GM12865 (cell line): Measurements from ENCODE around the gene FAM174C.

ENCODE experiments used
- DNase-seq: peaks from one replicate; pipeline ENCODE4 v3.0.0; 2010; ENCODE audit warnings: low read depth
- H3K4me3 ChIP-seq: 2 replicates; pipeline ENCODE4 v1.5.1; 2011; ENCODE audit warnings: mild to moderate bottlenecking, low read depth, low read length, control low read depth
- TF ChIP-seq, protein P1 (sequence below): IDR thresholded peaks from 2 replicates; pipeline ENCODE4 v1.5.1; 2011; ENCODE audit warnings: low read length, control low read depth, low read depth, inconsistent platforms; ENCODE audit not compliant: insufficient read depth; ENCODE audit errors: missing control alignments

FAM174C gene

DNA sequence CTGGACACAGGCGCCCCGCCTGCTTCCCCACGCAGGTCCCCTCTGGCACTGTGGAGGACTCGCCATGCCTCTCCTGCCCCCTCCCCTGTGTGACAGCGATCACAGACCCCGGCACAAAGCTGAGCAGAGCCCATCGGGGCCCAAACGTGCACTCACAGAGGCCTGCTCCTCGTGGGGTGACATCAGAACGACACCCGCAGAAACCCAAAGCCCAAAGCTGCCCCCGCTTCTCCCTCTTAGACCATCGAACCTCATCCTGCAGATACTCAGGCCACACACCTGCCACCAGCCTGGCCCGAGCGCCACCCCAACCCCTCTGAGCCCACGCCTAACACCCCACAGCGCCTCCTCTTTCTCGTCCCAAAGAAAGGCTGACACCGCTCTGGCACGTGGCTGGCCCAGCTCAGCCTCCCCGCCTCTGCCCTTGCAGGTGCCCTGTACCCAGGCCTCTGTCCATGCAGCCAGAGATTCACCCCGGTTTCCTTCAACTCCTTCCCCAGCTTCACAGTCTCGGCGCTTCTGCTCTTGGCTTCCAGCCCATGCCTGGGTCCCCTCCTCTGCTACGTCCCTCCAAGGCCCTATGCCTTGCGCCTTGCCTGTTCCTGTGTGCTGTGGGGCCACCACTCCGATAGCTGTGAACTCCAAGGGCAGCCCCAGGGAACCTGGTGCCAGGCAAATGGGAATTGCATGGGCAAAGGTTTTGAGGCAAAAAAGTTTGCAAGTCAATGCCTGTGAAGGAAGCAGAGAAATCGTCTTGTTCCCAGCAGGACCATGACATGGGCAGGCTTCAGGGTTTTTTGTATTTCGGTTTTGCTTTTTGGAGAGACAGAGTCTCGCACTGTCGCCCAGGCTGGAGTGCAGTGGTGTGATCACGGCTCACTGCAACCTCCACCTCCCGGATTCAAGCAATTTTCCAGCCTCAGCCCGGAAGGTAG, 36.7 kb upstream of the FAM174C start:
- TF ChIP-seq, protein P1, sequence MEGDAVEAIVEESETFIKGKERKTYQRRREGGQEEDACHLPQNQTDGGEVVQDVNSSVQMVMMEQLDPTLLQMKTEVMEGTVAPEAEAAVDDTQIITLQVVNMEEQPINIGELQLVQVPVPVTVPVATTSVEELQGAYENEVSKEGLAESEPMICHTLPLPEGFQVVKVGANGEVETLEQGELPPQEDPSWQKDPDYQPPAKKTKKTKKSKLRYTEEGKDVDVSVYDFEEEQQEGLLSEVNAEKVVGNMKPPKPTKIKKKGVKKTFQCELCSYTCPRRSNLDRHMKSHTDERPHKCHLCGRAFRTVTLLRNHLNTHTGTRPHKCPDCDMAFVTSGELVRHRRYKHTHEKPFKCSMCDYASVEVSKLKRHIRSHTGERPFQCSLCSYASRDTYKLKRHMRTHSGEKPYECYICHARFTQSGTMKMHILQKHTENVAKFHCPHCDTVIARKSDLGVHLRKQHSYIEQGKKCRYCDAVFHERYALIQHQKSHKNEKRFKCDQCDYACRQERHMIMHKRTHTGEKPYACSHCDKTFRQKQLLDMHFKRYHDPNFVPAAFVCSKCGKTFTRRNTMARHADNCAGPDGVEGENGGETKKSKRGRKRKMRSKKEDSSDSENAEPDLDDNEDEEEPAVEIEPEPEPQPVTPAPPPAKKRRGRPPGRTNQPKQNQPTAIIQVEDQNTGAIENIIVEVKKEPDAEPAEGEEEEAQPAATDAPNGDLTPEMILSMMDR, result no peak
- no peak overlapping the region; the same call in 1 of the 2 replicates for H3K4me3 ChIP-seq
- no peak for DNase-seq

DNA sequence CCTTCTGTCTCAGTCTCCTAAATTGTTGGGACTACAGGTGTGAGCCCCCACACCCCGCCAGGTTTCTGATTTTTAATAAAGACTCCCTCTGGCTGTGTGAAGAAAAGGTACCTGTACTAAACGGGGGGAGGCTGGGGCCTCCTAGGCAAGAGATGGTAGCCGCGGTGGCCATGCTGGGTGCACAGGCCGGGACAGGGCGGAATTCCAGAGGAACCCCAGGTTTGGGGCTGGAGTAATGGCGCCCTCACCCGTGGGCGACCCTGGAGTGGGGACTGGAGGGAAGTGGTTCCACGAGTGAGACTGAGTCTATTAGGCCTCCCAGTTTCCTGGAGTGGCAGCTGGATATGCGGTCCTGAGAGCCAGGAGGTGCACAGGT, 35.9 kb upstream of the FAM174C start:
- DNase-seq, result no peak
- H3K4me3 ChIP-seq, result no peak overlapping the region
- TF ChIP-seq, protein P1, result no peak

DNA sequence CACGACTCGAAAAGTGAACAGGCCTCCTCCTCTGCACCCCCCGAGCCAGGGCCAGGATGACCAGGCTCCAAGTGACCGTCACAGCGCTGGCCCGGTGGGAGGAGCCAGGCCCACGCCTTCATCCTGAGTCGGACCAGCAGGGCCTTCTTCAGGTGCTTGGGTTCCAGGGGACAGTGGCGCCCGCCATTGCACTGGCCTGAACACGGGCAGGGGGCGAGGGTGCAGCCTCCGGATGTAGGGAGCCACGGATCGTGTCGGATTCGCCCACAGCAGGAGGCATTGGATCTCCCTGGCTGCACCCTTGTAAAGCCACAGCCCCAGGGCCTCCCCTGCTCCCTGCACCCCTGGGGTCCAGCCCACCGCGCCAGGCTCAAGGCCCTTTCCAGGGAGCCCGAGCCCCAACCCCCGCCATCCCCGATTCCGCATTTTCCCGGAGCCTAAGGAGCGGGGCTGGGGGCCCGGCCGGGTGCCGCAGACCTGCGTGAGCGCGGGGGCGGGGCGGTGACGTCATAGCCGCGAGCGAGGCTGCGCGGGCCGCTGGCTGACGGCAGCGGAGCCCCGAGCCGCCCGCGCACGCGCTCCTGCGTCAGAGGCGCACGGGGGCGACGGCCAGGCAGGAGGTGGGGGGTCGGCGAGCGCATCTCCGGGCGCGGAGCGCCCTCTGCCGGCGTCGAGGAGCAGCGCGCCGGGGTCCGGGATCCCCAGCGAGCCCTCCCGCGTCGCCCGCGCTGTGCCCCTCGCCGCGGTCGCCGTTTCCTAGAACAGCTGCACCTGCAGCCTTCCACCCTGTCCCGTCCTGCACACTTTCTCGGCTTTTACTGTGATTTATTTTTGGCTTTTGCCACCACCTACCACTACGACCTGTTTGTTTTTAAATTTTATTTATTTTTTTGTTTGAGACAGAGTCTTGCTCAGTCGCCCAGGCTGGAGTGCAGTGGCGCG, 35.3 kb upstream of the FAM174C start:
- TF ChIP-seq, protein P1, result peak; percentile 85

DNA sequence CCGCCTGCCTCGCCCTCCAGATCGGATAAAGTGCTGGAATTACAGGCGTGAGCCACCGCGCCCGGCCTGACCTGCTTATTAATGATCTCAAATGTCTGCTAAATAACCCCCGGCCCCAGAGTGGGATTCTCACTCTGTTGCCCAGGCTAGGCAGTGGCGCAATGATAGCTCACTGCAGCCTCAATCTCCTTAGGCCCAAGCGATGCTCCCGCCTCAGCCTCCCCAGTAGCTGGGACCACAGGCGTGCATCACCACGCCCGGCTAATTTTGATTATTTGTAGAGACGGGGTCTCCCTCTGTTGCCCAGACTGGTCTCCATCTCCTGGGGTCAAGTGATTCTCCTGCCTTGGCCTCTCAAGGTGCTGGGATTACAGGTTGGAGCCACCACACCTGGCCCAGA, 34.4 kb upstream of the FAM174C start:
- DNase-seq, result no peak
- TF ChIP-seq, protein P1, result no peak
- peak overlapping the region; percentile 77 for H3K4me3 ChIP-seq

More for the DNA sequence above, 35.3 kb upstream of the FAM174C start:
- peak; percentile 94 for DNase-seq
- H3K4me3 ChIP-seq, result peak overlapping the region; percentile 77

DNA sequence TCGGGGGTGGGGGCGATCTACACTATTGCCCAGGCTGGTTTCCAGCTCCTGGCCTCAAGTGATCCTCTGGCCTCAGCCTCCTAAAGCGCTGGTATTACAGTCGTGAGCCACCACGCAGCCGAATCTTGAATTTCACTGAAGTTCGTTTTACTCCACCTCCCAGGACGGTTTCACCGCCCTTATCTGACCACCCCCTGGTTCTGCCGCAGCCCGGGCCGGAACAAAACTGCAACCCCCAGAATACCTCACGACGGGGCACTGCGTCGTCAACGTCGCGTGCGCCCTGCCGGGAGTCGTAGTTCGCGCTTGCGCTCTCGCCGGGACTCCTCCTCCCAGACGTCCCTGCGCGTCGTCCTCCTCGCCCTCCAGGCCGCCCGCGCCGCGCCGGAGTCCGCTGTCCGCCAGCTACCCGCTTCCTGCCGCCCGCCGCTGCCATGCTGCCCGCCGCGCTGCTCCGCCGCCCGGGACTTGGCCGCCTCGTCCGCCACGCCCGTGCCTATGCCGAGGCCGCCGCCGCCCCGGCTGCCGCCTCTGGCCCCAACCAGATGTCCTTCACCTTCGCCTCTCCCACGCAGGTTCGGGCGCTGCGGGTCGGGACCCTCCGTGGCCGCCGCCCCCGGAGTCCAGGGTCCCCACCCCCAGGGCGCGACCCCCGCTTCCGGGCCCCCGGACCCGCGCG, 33.8 kb upstream of the FAM174C start, which contains the start of gene ATP5F1D:
Gene ATP5F1D (plus strand): TSS at position 335 of the 679 bp plus-strand sequence. CDS start 100 bp downstream, at position 435.
- TF ChIP-seq, protein P1, result no peak

More for the DNA sequence above, 33.8 kb upstream of the FAM174C start, which contains the start of gene ATP5F1D:
- DNase-seq, result peak; percentile 97
- peak within 1 kb of the TSS; percentile 77 for H3K4me3 ChIP-seq
